Rectal smooth muscle tissue (tissue), 1 donor: ENCODE measurements around the gene A4GALT.

Experiments used
- H3K27ac ChIP-seq: one replicate; pipeline ENCODE4 v1.7.0; 2013; ENCODE audit warnings: low read depth, low read length, inconsistent platforms
- H3K27me3 ChIP-seq: one replicate; pipeline ENCODE4 v1.7.0; 2013; ENCODE audit warnings: low read length; ENCODE audit not compliant: control insufficient read depth, insufficient read depth
- H3K36me3 ChIP-seq: one replicate; pipeline ENCODE4 v1.7.0; 2013; ENCODE audit warnings: low read length; ENCODE audit not compliant: control insufficient read depth, insufficient read depth
- H3K4me1 ChIP-seq: one replicate; pipeline ENCODE4 v1.7.0; 2013; ENCODE audit warnings: low read length; ENCODE audit not compliant: control insufficient read depth, insufficient read depth
- H3K4me3 ChIP-seq: one replicate; pipeline ENCODE4 v1.7.0; 2013; ENCODE audit warnings: low read length
- H3K9ac ChIP-seq: one replicate; pipeline ENCODE4 v1.7.0; 2013; ENCODE audit warnings: low read length

Gene A4GALT

DNA sequence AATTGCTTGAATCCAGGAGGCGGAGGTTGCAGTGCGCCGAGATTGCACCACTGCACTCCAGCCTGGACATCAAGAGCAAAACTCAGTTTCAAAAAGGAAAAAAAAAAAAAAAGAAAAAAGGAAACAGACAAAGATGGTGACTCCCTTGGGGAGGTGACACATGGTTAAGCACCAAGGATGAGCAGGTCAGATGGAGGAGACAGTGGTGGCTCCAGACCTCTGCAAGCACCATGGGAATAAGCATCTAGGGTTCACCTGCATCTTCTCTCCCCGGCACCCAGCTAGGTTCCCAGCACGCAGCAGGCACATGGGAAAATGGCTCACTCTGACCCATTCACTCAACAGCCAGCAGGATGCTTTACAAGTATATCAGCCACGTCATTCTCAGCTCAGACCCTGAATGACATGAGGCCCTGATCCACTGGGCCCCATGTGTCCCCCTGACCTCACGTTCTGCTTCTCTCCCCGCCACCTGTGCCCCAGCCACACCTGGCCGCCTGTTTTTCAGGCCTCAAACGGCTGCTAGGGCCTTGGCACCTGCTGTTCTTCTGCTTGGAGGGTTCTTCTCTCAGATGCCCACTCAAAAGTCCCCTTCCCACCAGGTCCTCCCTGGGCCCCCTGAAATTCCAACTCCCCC lies 24.2 kb downstream of the A4GALT start:
- Histone ChIP-seq H3K27me3 (no peaks in the 10 kb centered on the region), H3K4me3 (no peak overlapping the region), H3K4me1 (peaks cover 25% of the 10 kb centered on the region), H3K27ac (peak overlapping the region; percentile 94), H3K9ac (no peak overlapping the region), H3K36me3 (no peaks in the 10 kb centered on the region)

DNA sequence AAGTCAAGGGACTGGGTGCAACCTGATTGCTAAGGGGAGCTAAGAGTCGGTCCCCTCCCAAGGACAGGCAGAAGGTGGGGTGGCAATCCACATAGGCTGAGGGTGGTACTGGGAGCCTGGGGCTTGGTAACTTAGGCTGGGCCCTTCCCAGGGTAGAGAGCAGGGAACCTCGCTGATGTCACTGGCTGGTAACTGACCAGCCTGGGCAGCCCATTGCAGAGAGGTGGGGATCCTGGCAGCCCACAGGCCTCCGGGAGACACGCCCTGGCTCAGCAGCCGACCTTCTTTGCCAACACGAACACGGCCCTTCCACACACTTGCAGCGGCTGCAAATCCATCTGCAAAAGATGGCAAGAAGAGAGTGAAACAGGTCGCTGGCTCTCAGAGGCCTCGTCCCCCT lies 25.4 kb downstream of the A4GALT start:
- Histone ChIP-seq H3K27me3 (no peaks in the 10 kb centered on the region), H3K4me1 (peaks cover 25% of the 10 kb centered on the region), H3K27ac (peak overlapping the region; percentile 70), H3K36me3 (no peaks in the 10 kb centered on the region), H3K4me3 (no peak overlapping the region), H3K9ac (no peak overlapping the region)

DNA sequence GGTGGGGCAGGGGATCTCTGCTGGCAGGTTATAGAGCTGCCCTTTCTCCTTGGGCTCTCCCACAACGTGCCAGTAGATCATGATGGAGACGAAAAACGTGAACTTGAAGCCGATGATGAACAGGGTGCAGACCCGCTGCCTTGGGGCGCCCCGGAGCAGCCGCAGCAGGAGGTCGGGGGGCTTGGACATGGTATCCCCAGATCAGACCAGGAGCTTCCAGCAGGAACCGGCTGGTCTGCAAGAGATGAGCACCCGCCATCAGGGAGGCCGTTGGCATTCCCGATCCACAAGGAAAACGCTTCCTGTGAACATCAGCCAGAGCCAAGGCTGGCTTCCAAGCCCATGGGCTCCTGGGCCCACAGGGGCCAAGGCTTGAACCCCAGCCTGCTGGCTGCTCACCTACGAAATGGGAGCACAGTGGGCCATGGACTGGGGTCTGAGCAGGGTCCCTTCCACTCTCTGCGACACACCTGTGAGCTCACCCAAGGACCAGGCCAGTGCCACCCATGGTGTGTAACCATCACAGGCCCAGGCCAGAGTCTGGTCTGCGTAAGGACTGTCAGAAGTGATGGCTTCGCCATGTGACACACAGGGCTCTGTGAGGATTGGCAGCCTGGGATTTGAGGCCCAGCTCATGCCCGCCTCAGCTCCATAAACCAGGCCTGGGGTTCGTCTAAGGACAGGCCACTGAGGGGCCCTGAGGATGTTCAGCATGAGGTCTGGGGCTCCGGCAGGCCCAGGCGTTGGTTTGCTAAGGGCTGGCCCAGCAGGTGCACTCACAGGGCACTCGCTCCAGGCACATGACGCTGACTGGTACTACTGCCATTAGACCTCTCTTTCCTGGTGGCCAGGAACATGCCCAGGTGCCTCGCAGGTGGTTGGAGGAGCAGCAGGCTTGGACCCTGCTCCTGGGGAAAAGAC lies 26.6 kb downstream of the A4GALT start:
- Histone ChIP-seq H3K4me3 (no peak overlapping the region), H3K27ac (no peak overlapping the region), H3K27me3 (no peaks in the 10 kb centered on the region), H3K9ac (no peak overlapping the region), H3K4me1 (peaks cover 29% of the 10 kb centered on the region), H3K36me3 (no peaks in the 10 kb centered on the region)

DNA sequence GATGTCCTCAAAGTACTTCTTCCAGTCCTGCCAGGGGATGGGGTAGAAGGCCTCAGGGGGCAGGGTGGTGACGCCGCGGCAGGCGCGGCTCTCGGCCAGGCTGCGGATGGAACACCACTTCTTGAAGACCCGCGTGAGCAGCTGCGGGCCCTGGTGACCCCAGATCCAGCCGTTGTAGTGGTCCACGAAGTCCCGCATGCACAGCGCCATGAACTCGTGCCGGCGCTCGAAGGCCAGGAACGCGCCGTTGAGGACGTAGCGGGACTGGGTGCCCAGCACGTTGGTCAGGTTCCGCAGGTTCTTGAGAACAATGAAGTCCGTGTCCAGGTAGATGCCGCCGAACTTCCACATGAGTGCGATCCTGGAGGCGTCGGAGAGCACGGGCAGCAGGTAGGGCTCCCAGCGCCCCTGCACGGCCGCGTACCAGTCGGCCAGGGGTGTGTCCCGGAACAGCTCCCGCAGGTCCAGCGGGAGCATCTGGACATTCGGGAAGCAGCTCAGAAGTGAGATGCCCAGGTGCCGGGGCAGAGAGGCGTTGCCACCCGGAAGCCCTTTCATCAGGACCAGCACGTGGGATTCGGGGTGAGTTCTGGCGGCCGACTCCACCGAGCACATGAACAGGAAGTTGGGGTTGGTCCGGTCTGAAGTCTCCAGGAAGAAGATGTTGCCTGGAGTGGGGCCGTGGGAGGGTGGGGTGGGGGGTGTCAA lies 27.5 kb downstream of the A4GALT start:
- Histone ChIP-seq H3K27me3 (no peaks in the 10 kb centered on the region), H3K9ac (no peak overlapping the region), H3K4me3 (no peak overlapping the region), H3K4me1 (peaks cover 26% of the 10 kb centered on the region), H3K36me3 (no peaks in the 10 kb centered on the region), H3K27ac (no peak overlapping the region)

DNA sequence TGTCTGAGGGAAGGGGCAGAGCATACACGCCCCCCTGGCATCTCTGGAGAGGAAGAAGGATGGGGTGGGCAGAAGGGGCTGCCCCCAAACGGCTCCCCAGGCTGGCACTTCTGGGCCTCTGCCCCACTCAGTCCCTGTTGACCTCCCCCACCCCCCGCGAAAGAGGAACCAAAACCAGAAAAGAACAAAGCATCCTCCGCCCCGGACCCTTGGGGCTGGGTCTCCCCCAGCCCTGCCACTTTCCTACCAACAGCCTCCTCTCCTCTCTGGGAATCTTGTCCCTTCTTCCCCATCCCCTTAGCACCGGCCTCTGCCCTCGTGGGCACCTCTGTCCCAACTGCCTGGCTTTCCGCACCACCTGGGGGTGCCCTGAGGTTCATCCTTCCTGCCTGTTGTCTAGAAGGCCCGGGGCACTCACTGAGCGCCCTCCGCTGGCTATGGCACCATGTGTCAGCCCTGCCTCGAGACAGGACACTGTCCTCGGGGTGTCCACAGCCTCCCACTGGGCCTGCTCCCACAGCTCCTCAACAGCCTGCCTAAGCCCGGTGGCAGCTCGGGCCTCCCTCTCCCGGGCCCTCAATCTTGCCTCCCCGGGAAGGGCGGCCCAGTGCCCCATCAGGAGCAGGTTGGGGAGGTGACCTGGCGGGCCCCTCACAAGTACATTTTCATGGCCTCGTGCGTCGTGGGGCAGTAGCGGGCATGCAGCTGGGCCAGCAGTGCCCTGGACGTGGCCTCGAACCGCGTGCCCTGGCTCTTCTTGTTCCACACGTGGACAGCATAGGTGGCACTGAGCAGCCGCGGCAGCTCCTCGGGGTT lies 28.2 kb downstream of the A4GALT start:
- Histone ChIP-seq H3K4me1 (peaks cover 26% of the 10 kb centered on the region), H3K9ac (no peak overlapping the region), H3K27ac (no peak overlapping the region), H3K27me3 (no peaks in the 10 kb centered on the region), H3K4me3 (no peak overlapping the region), H3K36me3 (no peaks in the 10 kb centered on the region)

DNA sequence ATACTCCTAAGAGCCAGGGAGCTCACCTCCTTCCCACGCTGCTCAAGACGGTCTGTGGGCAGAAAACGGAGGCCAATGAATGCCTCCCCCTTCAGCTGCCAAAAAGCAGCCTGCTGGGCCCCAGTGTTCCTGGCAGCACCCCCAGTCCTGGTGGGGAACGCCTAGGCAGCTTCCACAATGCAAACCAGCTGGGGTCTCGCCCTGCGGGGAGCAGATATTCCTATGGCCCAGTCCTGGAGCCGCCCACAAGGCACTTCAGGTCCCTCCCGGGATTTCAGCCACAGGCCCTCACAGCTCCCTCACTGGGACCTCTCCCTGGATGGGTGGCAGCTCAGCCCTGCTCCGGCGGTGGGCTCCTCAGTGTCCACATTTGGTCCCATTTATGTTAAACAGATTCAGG lies 29.2 kb downstream of the A4GALT start:
- Histone ChIP-seq H3K9ac (no peak overlapping the region), H3K27me3 (no peaks in the 10 kb centered on the region), H3K36me3 (no peaks in the 10 kb centered on the region), H3K4me1 (peaks cover 27% of the 10 kb centered on the region), H3K27ac (peak overlapping the region; percentile 52), H3K4me3 (no peak overlapping the region)

DNA sequence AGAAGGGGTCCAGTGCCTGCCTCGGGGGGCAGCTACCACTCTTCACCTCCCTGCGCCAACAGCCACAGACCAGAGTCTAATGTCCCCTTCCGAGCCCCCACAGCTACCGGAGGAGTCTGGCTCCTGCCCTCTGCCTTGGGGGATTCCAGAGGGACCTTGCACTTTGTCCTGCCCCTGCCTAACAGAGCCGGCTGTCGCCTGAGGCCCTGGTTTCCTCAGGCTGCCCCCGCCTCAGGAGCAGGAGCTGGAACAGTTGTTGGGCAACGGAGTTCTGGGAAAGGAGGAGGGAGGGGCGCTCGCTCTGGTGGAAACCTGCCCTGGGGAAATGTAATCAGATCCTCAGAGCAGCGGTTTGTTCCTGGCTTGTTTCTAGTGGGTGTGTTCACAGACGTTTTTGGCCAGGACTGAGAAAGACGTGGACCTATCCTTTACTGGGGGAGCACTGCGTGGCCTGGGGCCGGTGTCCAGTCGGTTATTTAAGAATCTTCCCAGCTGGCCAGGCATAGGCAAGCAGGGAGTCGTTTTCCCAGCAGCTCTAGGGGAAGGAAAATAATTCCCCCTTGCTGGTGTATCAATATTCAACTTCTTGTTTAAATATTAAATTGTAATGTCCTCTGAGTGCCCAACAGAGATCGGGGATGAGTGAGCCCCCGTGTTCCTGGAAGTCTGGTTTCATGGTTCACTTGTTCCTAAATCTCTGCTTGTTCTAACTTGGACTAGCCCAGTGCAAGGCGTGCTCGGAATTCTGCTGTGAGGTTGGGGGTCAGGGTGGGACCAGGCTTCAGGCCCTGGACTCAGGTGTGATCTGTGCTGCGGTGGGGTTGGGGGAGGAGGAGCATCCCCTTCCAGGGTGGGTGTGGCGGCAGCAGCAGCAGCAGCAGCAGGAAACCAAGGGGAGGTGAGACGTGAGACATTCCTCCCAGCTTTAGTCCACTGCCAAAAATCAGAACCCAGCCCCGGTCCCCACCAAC lies 32.1 kb downstream of the A4GALT start:
- Histone ChIP-seq H3K27ac (peak overlapping the region; percentile 97), H3K4me3 (no peak overlapping the region), H3K9ac (no peak overlapping the region), H3K36me3 (no peaks in the 10 kb centered on the region), H3K4me1 (peaks cover 42% of the 10 kb centered on the region), H3K27me3 (no peaks in the 10 kb centered on the region)

DNA sequence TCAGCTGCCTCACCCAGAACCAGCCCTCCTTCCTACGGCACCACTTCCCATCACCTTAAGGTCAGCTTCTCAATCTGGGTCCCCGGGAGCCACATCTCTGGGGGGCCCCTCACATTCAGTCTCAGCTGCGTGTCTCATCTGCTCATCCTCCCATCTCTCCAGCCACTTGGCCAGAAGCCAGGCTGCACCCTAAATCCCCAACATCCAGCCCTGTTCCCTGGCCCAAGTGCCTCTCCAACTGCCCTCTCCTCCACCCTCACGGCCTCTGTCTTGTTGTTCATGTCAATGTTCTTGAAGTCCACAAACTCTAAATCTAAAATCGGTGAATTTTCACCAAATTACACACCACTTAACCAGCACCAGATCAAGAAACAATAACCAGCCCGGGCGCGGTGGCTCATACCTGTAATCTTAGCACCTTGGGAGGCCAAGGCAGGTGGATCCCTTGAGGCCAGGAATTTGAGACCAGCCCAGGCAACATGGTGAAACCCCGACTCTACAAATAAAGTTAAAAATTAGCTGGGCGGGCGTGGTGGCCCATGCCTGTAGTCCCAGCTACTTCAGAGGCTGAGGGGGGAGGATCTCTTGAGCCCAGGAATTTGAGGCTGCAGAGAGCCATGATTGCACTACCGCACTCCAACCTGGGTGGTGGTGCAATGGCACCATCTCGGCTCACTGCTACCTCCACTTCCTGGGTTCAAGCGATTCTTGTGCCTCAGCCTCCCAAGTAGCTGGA lies 33.7 kb downstream of the A4GALT start:
- Histone ChIP-seq H3K4me1 (peaks cover 57% of the 10 kb centered on the region), H3K27me3 (no peaks in the 10 kb centered on the region)

DNA sequence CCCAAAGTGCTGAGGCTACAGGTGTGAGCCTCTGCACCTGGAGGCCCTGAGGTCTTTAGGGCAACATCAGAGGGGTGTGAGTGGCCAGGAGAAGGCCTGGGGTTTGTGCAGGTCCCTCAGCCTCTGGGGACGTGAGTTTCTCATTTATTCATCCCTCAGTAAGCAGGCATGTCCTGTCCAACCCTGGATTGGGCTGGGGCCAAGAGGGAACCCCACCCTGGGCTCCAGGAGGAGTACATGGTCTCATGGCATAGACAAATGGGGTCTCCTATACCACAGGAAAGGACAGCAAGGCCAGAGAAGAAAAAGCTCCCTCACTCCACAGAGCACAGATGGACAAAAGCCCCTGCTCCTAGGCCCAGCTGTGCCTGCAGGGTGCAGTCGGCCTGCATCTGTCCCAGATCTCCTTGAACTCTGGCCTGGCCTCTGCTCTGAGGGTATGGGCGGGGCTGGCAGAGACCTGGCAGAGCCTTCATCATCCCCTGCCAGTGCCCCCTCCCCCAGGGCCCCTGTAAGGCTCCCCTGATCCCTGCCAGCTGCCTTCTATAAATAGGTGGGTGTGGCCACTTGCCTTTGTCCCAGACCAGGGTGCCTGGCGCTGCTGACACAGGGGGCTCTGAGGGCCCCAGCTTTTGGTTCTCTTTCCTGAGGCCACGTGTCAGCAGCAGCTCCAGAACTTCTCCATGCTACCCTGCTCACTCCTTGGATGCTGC lies 34.6 kb downstream of the A4GALT start:
- H3K4me1 ChIP-seq, result peaks cover 57% of the 10 kb centered on the region
- H3K27ac ChIP-seq, result peak overlapping the region; percentile 95
- H3K4me3 ChIP-seq, result no peak overlapping the region
- H3K9ac ChIP-seq, result no peak overlapping the region
- no peaks in the 10 kb centered on the region for H3K27me3 ChIP-seq
- no peaks in the 10 kb centered on the region for H3K36me3 ChIP-seq

More for the DNA sequence above, 33.7 kb downstream of the A4GALT start:
- no peak overlapping the region for H3K4me3 ChIP-seq
- no peaks in the 10 kb centered on the region for H3K36me3 ChIP-seq
- peak overlapping the region; percentile 95 for H3K27ac ChIP-seq
- no peak overlapping the region for H3K9ac ChIP-seq

DNA sequence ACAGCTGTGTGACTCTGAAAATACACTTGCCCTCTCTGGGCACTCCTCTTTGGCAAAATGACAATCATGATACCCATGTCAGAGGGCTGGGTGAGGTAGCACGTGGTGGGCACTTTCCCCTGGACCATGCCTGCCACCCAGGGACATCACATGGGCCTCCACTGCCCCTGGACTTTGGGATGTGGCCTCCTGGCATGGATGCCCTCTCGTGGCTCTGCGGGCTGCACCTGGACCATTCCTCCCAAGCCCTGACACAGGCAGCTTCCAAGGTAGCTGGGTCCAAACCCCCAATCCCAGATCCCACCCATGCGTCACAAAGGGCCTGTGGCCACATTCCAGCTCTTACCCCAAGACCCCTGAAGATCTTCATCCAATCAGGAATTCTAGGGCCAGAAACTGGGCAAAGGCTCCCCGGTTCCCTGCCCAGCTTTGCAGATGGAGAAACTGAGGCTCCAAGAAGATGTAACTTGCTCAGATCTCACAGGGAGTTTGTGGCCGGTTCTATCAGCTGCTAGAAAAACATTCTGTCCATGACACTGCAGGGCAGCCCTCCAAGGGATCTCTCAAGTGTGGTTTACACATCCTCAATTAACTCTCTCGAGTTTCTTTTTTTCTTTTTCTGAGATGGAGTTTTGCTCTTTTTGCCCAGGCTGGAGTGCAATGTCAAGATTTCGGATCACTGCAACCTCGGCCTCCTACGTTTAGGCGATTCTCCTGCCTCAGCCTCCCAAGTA lies 36.0 kb downstream of the A4GALT start:
- Histone ChIP-seq H3K9ac (peak overlapping the region; percentile 52), H3K4me1 (peaks cover 54% of the 10 kb centered on the region)

More for the DNA sequence above, 36.0 kb downstream of the A4GALT start:
- Histone ChIP-seq H3K4me3 (peak overlapping the region; percentile 38), H3K36me3 (no peaks in the 10 kb centered on the region), H3K27ac (peak overlapping the region; percentile 95), H3K27me3 (no peaks in the 10 kb centered on the region)
